ENCODE results near the gene ODF2.
"Not testable (repeated sequence)": the region's sequence is repeated elsewhere in the genome, so short reads cannot be mapped to it uniquely, and the experiment has no call there.

ODF2 gene

GRCh38 chr9:128455849-128456612, at the start of gene ODF2:
Gene ODF2 (plus strand): TSS chr9:128456006. CDS start chr9:128456092, 86 bp downstream.
- DNase-seq (ENCODE audit: low spot score), result peak; percentile 100

GRCh38 chr9:128406848-128407391, 48.9 kb upstream of the ODF2 start:
- no peak for DNase-seq (ENCODE audit: low spot score)

GRCh38 chr9:128408963-128409431, 46.8 kb upstream of the ODF2 start:
- no peak for DNase-seq (ENCODE audit: low spot score)

- DNase-seq (ENCODE audit: low spot score), result no peak
Observed at GRCh38 chr9:128409450-128409849, 46.4 kb upstream of the ODF2 start.

GRCh38 chr9:128409978-128410377, 45.8 kb upstream of the ODF2 start:
- DNase-seq (ENCODE audit: low spot score), result no peak

GRCh38 chr9:128411364-128412119, 44.3 kb upstream of the ODF2 start:
- DNase-seq (ENCODE audit: low spot score), result no peak

GRCh38 chr9:128412120-128412790, 43.6 kb upstream of the ODF2 start:
- peak; percentile 82 for DNase-seq (ENCODE audit: low spot score)

- not testable (repeated sequence) for DNase-seq (ENCODE audit: low spot score)
Observed at GRCh38 chr9:128413728-128414127, 42.1 kb upstream of the ODF2 start.

GRCh38 chr9:128414461-128414860, 41.3 kb upstream of the ODF2 start:
- no peak for DNase-seq (ENCODE audit: low spot score)

GRCh38 chr9:128415281-128415680, 40.5 kb upstream of the ODF2 start:
- DNase-seq (ENCODE audit: low spot score), result no peak

GRCh38 chr9:128416014-128416413, 39.8 kb upstream of the ODF2 start:
- DNase-seq (ENCODE audit: low spot score), result no peak

- no peak for DNase-seq (ENCODE audit: low spot score)
Observed at GRCh38 chr9:128416432-128417019, 39.3 kb upstream of the ODF2 start.

GRCh38 chr9:128419061-128419925, 36.5 kb upstream of the ODF2 start:
- no peak for DNase-seq (ENCODE audit: low spot score)

- DNase-seq (ENCODE audit: low spot score), result peak; percentile 89
Observed at GRCh38 chr9:128420060-128420650, 35.7 kb upstream of the ODF2 start.

- peak; percentile 85 for DNase-seq (ENCODE audit: low spot score)
Observed at GRCh38 chr9:128420651-128421481, 34.9 kb upstream of the ODF2 start, which contains the start of gene CERCAM. Gene CERCAM (plus strand): TSS chr9:128420857. CDS start chr9:128420878, 21 bp downstream.

- no peak for DNase-seq (ENCODE audit: low spot score)
Observed at GRCh38 chr9:128421482-128421996, 34.3 kb upstream of the ODF2 start.

GRCh38 chr9:128422022-128422782, 33.6 kb upstream of the ODF2 start:
- not testable (repeated sequence) for DNase-seq (ENCODE audit: low spot score)

- no peak for DNase-seq (ENCODE audit: low spot score)
Observed at GRCh38 chr9:128422783-128423150, 33.0 kb upstream of the ODF2 start.

Data from left forelimb (tissue), 1 donor.